Kidney epithelial cell (primary cell): ENCODE measurements around the gene H6PD. TPM values are rescaled to one million over a fixed set of nuclear protein-coding genes. Genes with fewer than 3 reads are reported as not detected.
A peak's percentile ranks its signal among the peaks of the same experiment; 100 is the strongest.

Source experiments
- DNase-seq: peaks from one replicate; pipeline ENCODE4 v3.0.0-alpha.2; 2010; ENCODE audit warnings: low read depth
- H3K27me3 ChIP-seq: 2 replicates; pipeline ENCODE4 v1.6.0; 2011; ENCODE audit warnings: low read length; ENCODE audit not compliant: control insufficient read depth, insufficient read depth
- H3K36me3 ChIP-seq: 2 replicates; pipeline ENCODE4 v1.5.1; 2011; ENCODE audit warnings: low read length; ENCODE audit not compliant: control insufficient read depth, insufficient read depth
- H3K4me3 ChIP-seq: 2 replicates; pipeline ENCODE4 v1.5.1; 2011; ENCODE audit warnings: low read depth, mild to moderate bottlenecking, control low read depth, low read length
- total RNA-seq: library from RNA; depleted of rRNA; stranded (reverse); fragments of >200 nt; gene quantifications from 2 replicates; pipeline ENCODE4 v1.2.3, GENCODE V29; 2015
- TF ChIP-seq, protein P1 (sequence below): IDR thresholded peaks from 2 replicates; pipeline ENCODE4 v1.5.1; 2011; ENCODE audit warnings: mild to moderate bottlenecking, moderate library complexity, low read length, control low read depth, inconsistent platforms; ENCODE audit not compliant: insufficient read depth, poor library complexity, severe bottlenecking

The H6PD gene
- total RNA-seq, 1 donor from 2014 or later = 24.4 TPM

DNA sequence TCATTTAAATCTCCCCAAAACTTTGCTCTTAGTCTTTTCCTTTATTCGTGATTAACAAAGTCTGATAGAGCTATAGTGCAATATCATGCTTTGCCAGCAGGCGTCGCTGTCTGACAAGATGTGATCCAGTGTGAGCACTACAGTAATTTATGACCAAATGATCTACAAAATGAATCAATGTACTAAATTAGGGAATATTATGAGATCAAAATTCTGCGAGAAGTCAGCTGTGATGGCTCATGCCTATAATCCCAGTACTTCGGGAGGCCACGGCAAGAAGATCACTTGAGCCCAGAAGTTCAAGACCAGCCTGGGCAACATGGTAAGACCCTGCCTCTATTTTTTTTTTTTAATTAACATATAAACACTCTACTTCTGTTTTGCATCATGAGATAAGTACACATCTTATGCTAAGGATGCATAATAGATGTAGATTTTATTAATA, 54.5 kb downstream of the H6PD start:
- DNase-seq = no peak
- Histone ChIP-seq H3K27me3 (no peaks in the 10 kb centered on the region), H3K36me3 (no peaks in the 10 kb centered on the region), H3K4me3 (no peak overlapping the region)
- TF ChIP-seq, protein P1, sequence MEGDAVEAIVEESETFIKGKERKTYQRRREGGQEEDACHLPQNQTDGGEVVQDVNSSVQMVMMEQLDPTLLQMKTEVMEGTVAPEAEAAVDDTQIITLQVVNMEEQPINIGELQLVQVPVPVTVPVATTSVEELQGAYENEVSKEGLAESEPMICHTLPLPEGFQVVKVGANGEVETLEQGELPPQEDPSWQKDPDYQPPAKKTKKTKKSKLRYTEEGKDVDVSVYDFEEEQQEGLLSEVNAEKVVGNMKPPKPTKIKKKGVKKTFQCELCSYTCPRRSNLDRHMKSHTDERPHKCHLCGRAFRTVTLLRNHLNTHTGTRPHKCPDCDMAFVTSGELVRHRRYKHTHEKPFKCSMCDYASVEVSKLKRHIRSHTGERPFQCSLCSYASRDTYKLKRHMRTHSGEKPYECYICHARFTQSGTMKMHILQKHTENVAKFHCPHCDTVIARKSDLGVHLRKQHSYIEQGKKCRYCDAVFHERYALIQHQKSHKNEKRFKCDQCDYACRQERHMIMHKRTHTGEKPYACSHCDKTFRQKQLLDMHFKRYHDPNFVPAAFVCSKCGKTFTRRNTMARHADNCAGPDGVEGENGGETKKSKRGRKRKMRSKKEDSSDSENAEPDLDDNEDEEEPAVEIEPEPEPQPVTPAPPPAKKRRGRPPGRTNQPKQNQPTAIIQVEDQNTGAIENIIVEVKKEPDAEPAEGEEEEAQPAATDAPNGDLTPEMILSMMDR = peak; percentile 82

DNA sequence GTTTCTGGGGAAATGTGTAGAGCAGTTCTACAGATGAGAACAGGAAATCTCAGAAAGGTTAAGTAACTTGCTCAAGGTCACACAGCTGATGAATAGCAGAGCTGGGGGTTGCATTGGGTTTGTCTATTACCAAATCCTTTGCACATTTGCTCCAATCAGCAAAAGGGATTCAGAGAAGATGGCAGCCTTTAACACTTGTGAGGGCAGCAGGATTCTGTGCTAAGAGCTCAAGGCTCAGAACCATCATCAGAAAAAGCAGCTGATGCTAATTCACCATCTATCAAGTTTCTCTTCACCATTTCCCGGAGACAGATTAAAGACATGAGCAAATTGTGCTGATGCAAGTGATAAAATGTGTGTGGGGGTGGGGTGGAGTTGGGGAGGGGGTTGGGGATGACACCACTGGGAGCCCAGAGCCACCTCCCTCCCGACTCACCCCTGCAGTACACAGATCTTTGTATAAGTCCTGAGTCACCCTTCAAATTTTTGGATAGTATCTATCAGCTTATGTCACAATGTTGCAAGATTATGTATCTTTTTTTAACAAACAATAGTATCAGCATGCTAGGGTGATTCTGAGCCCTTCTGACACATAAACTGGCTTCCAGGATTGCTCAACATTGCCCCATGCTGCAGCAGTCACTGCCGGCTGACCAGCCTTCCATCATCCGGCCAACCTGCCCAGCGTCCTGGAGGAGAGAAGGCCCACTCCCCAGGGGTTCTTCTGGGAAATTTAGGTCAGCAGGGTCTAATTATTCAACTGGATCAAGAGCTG, 55.3 kb downstream of the H6PD start:
- TF ChIP-seq, protein P1 = no peak
- Histone ChIP-seq H3K27me3 (no peaks in the 10 kb centered on the region), H3K4me3 (no peak overlapping the region), H3K36me3 (no peaks in the 10 kb centered on the region)
- DNase-seq = no peak

DNA sequence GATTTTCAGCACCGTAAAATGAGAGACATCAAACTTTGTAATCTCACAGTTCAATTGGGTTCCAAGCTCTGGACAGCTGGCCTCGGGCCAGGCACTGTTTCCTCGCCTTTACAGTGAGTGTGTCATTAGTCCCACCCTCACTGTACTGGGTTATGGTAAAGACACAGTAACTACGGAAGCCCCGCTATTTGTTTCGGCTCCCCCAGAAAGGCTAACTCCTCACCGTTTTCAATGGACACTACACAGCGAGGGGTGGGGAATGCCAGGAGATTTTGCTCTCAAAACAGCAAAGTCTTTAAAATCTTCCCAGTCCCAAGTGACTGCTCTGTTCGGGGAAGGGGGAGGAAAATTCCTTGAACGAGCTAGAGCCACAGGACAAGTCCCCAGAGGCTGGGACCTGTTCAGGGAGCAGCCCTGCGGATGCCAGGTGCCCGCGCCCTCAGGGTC, 57.4 kb downstream of the H6PD start:
- DNase-seq = no peak
- no peaks in the 10 kb centered on the region for H3K27me3 ChIP-seq
- TF ChIP-seq, protein P1 = no peak
- H3K36me3 ChIP-seq = no peaks in the 10 kb centered on the region
- peak overlapping the region; percentile 92 for H3K4me3 ChIP-seq

DNA sequence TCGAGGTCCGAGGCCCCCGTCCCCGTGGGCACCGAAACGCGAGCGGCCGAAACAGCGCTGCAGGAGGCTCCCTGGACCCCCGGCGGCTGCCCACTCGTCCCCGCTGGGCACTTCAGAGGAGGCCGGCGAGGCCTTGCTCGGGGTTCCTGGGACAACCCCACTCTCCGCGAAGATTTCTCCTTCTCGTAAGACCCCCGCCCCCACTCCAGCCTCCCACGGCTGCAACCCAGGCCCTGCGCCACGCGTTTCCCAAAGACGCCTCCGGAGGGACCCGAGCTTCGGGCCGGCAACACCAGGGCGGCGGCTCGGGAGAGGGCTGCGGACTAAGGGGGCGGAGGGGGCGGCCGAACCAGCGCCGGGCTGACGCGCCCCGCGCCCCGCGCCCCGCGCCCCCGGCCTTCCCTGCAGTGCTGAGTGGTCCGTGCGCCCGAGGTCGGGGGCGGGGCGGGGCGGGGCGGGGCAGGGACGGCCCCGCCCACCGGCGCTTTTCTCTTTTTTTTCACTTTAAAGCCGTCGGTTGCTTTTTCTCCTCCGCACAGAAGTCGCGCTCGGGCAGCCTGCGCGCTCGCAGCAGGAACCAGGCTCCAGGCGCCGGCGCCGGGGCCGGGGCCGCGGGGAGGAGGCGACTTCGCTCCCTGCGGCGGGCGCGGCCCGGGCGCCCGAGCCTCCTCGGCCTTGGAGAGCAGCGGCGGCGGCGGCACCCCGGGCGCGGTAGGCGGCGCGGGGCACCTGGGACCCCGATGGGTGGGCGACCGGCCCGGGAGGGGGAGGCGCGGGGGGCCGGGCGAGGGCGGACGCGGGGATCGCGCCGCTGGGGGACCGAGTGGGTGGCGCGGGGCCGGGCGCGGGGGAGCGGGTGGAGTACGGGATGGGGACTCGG, 58.0 kb downstream of the H6PD start, which contains the start of gene SPSB1:
Gene SPSB1 (plus strand): TSS at position 534 of the 880 bp plus-strand sequence. CDS start 62,998 bp downstream, outside the sequence.
- H3K27me3 ChIP-seq = no peaks in the 10 kb centered on the region
- H3K4me3 ChIP-seq = peak within 1 kb of the TSS; percentile 92
- TF ChIP-seq, protein P1 = peak; percentile 6
- no peak for DNase-seq
- H3K36me3 ChIP-seq = no peaks in the 10 kb centered on the region

DNA sequence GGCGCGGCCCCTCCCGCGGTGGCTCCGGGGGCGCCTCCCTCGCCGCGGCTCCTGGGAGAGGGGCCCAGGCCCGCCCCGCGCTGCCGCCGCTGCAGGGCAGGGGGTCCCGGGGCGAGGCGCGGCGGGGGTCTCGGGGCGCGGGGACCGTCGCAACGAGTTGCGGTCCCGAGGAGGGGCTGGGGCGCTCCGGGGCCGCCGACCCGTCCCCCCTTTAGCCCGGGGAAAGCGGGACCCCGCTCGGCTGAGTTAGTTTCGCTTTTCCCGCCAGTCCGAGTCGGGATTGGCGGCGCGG, 58.6 kb downstream of the H6PD start:
- H3K36me3 ChIP-seq = no peaks in the 10 kb centered on the region
- TF ChIP-seq, protein P1 = no peak
- DNase-seq = no peak

More for the DNA sequence above, 58.6 kb downstream of the H6PD start:
- Histone ChIP-seq H3K4me3 (peak overlapping the region; percentile 92), H3K27me3 (no peaks in the 10 kb centered on the region)
